ENCODE data around the gene PXDC1.

The PXDC1 gene

GRCh38 chr6:3777730-3778461 lies 26.4 kb upstream of the PXDC1 start:
- no peaks in the 10 kb centered on the region for H4K20me1 ChIP-seq (ENCODE audit: insufficient read depth, low read length, poor library complexity, severe bottlenecking)
- no peak overlapping the region for H3K4me3 ChIP-seq (ENCODE audit: low read length, poor library complexity, severe bottlenecking)
- H2AFZ ChIP-seq (ENCODE audit: low read length), result no peak overlapping the region
- H3F3A ChIP-seq (ENCODE audit: low read depth), result no peaks in the 10 kb centered on the region
- H3K36me3 ChIP-seq (ENCODE audit: insufficient read depth, low read length), result no peaks in the 10 kb centered on the region
- H3K79me2 ChIP-seq (ENCODE audit: insufficient read depth, low read length), result no peaks in the 10 kb centered on the region
- H3K4me2 ChIP-seq (ENCODE audit: low read depth, low read length, poor library complexity, severe bottlenecking), result no peak overlapping the region
- H3K4me1 ChIP-seq (ENCODE audit: insufficient read depth, low read length, poor library complexity, severe bottlenecking), result no peaks in the 10 kb centered on the region
- H3K27me3 ChIP-seq (ENCODE audit: insufficient read depth, low read length, poor library complexity, severe bottlenecking), result no peaks in the 10 kb centered on the region
- no peaks in the 10 kb centered on the region for H3K9me2 ChIP-seq (replicated peaks; ENCODE audit: low read depth, low read length)
- TF ChIP-seq CTCF (conservative IDR thresholded peaks at IDR 0.05; ENCODE audit: low read length) (no peak), EZH2phosphoT487 (IDR thresholded peaks at IDR 0.05; ENCODE audit: borderline replicate concordance) (no peak)
- H3K9ac ChIP-seq (ENCODE audit: low read depth, low read length, poor library complexity, severe bottlenecking), result no peak overlapping the region
- H3K9me3 ChIP-seq (ENCODE audit: insufficient read depth, low read depth, low read length), result no peaks in the 10 kb centered on the region

GRCh38 chr6:3776881-3777507 lies 25.5 kb upstream of the PXDC1 start:
- H4K20me1 ChIP-seq (ENCODE audit: insufficient read depth, low read length, poor library complexity, severe bottlenecking), result no peaks in the 10 kb centered on the region
- no peaks in the 10 kb centered on the region for H3F3A ChIP-seq (ENCODE audit: low read depth)
- no peak overlapping the region for H3K4me3 ChIP-seq (ENCODE audit: low read length, poor library complexity, severe bottlenecking)

GRCh38 chr6:3775847-3776246 lies 24.3 kb upstream of the PXDC1 start:
- H3K27me3 ChIP-seq (ENCODE audit: insufficient read depth, low read length, poor library complexity, severe bottlenecking), result no peaks in the 10 kb centered on the region
- H3K9ac ChIP-seq (ENCODE audit: low read depth, low read length, poor library complexity, severe bottlenecking), result no peak overlapping the region
- no peak for TF ChIP-seq EZH2phosphoT487 (IDR thresholded peaks at IDR 0.05; ENCODE audit: borderline replicate concordance)
- no peak overlapping the region for H3K4me2 ChIP-seq (ENCODE audit: low read depth, low read length, poor library complexity, severe bottlenecking)
- no peaks in the 10 kb centered on the region for H3K36me3 ChIP-seq (ENCODE audit: insufficient read depth, low read length)
- no peaks in the 10 kb centered on the region for H3K9me3 ChIP-seq (ENCODE audit: insufficient read depth, low read depth, low read length)
- H3K79me2 ChIP-seq (ENCODE audit: insufficient read depth, low read length), result no peaks in the 10 kb centered on the region
- no peak overlapping the region for H2AFZ ChIP-seq (ENCODE audit: low read length)
- H3F3A ChIP-seq (ENCODE audit: low read depth), result no peaks in the 10 kb centered on the region
- H3K4me1 ChIP-seq (ENCODE audit: insufficient read depth, low read length, poor library complexity, severe bottlenecking), result no peaks in the 10 kb centered on the region
- H3K4me3 ChIP-seq (ENCODE audit: low read length, poor library complexity, severe bottlenecking), result no peak overlapping the region
- no peaks in the 10 kb centered on the region for H3K9me2 ChIP-seq (replicated peaks; ENCODE audit: low read depth, low read length)
- no peaks in the 10 kb centered on the region for H4K20me1 ChIP-seq (ENCODE audit: insufficient read depth, low read length, poor library complexity, severe bottlenecking)

More at GRCh38 chr6:3776881-3777507, 25.5 kb upstream of the PXDC1 start:
- Histone ChIP-seq H3K79me2 (ENCODE audit: insufficient read depth, low read length) (no peaks in the 10 kb centered on the region), H3K36me3 (ENCODE audit: insufficient read depth, low read length) (no peaks in the 10 kb centered on the region), H3K27me3 (ENCODE audit: insufficient read depth, low read length, poor library complexity, severe bottlenecking) (no peaks in the 10 kb centered on the region), H3K4me1 (ENCODE audit: insufficient read depth, low read length, poor library complexity, severe bottlenecking) (no peaks in the 10 kb centered on the region), H3K4me2 (ENCODE audit: low read depth, low read length, poor library complexity, severe bottlenecking) (no peak overlapping the region), H3K9ac (ENCODE audit: low read depth, low read length, poor library complexity, severe bottlenecking) (no peak overlapping the region), H3K9me3 (ENCODE audit: insufficient read depth, low read depth, low read length) (no peaks in the 10 kb centered on the region), H3K9me2 (replicated peaks; ENCODE audit: low read depth, low read length) (no peaks in the 10 kb centered on the region), H2AFZ (ENCODE audit: low read length) (no peak overlapping the region)
- TF ChIP-seq CTCF (conservative IDR thresholded peaks at IDR 0.05; ENCODE audit: low read length) (peak; percentile 31; the same call in 1 of the 2 replicates), EZH2phosphoT487 (IDR thresholded peaks at IDR 0.05; ENCODE audit: borderline replicate concordance) (no peak)

All from Loucy (cell line).